GM18508 (cell line): ENCODE results near the gene MGLL.

Experiments used
- ATAC-seq: cut with Tn5 transposase; IDR thresholded peaks from one replicate; pipeline ENCODE4 v1.9.1; 2021; ENCODE audit warnings: moderate number of reproducible peaks; ENCODE audit not compliant: insufficient read depth, unreplicated experiment

MGLL gene

DNA sequence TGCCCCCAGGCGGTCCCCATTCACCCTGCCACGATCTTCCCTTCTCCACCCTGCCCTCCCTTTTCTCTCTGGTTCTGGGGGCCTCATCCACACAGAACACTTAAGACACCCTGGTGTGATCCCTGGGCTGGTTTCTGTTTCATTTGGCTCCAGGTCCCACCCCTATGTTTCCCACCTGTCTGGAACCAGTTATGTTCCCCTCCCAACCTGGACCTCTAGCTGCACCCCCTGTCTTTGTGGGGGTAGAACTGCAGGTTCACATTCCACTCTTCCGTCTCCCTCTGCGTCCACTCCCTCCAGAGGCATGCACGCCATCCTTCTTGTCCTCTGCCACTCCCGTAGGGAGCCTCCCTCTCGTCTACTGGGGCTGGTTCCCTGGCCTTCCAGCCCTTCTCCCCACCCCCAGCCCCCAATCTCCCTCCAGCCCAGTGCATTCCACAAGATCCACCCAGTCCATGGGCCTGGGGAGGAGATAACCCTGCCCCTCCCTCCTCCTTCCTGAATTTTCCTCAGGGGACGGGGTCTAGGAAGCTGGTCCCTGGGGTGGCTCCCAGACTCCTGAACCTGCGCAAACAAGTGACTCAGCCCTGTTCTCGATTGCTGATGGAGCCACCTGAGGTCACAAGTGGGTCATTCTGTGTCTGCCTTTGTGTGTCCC is 75.8 kb downstream of the MGLL start:
- ATAC-seq: no peak

DNA sequence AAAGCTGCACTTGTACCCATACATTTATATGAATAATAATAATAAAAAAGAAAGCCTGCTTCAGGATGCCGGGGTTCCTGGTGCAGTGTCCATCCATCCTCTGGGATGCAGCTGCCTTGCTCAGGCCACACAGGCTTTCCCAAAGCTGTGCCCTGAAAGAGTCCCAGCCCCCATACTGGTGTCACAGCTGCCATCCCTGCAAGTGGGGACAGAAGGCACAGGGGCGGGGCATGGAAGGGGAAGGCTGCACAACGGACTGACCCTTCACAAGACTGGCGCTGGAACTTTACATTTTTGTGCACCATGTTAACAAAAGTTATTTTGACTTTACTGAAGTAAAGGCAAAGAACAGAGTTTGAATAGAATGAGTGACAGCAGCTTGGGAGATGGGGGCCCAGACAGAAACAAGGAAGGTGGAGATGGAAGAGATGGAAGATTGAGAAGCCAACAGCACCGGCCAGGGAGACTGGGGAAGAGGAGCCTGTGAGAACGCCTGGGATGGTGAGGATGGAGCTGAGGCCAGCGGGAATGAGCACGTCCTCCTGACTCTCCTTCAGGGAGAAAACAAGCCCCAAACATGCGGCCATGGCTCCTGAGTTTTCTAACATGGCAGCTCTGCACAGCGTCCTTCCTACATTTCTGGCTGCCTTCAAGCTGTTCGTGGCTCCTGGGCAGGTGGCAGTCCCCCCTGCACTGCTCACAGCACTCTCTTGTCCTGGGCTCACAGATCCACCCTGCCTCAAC is 76.5 kb downstream of the MGLL start:
- ATAC-seq: no peak

GRCh38 chr3:127744875-127745274 is 77.4 kb downstream of the MGLL start:
- ATAC-seq: no peak

- ATAC-seq: no peak
Observed at GRCh38 chr3:127744253-127744815, 78.0 kb downstream of the MGLL start.

DNA sequence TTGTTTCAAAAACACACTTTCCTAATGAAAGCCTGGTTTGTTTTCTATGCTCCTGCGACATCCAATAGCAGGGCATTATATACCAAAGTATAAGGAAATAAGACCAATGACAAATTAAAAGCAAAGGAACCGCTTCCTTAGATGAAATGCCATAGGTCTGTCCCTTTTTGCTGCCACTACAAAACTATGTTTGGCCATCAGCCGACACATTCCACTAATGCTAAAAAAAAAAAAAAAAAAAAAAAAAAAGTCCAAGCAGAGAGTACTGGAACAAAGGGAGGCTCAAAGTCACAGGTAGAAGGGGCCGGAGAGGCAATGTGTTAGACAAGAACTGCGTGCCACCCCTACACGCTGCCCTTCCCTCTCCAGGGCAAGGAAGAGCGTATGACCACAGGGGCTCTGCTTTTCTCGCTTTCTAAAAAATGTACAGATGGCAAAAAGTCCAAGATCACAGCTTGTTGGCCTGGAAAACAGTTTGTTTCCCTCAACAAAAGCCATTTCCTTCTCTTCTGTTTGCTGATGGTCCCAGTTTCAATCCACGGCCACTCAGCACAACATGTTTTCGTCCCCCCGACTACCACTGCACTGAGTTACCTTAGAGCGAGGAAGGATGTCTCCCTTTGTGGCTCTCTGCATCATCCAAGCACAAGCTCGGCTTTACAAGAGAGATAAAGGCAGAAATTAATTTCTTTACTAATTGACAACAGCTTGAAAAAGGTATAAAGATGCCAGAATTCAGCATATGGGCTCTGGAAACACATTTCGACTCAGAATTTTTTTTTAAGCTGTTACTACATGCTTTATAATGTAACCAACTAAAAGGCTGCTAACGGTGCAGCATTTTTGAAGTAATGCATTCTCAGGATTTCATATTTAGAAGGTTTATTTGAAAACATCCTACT is 78.7 kb downstream of the MGLL start:
- no peak for ATAC-seq

- no peak for ATAC-seq
Observed at GRCh38 chr3:127742580-127742979, 79.7 kb downstream of the MGLL start.

- ATAC-seq: no peak
Observed at GRCh38 chr3:127741690-127742089, 80.6 kb downstream of the MGLL start.

DNA sequence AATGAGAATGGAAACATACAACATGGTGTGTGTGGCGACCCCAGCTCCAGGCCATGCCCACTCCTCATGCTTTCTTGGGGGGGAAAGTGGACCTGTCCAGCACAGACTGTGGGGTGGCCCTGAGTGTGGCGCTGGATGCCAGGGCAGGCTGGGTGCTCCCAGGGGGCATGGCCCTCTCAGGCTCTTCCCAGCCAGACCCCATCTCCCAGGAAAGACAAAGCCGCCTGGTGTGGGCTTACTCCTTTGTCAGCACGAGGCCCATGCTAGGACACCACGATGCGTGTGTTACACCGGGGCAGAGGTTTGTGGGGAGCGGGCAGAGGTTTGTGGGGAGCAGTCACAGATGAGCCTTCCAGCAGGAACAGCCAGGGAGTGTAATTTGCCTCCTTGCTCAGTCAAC is 81.1 kb downstream of the MGLL start:
- no peak for ATAC-seq

DNA sequence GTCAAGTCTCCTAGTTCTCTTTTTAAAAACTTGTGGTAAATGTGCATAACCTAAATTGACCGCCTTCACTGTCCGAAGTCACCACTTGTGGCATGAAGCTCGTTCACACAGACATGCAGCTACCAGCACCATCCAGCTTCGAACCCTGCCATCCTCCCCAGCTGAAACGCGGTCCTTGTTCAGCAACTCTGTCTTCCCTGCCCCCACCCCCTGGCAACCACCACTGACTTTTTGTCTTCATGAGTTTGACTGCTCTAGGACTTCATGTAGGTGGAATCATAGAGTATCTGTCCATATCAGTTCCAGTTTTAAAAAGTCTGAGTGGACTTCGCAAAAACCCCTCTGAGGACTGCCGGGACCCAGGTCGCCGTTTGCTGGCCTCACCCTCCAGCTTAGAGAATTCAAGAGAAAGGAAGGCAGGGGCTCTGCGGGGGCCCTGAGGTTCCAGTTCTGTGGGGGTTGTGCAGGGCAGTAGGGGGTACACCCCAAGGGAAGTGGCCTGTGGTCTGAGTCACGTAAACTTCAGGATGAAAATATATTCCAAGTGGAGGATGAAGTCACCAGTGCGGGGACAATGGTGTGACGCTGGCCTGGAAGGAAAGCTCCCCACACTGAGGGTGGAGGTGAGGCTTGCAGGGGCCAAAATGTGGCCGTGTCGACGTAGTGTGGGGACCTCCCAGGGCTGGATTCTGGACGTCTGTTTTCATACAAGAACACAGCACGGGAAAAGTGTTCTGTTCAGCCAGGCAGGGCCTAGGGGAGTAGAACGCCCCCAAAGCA is 82.0 kb downstream of the MGLL start:
- ATAC-seq: no peak

DNA sequence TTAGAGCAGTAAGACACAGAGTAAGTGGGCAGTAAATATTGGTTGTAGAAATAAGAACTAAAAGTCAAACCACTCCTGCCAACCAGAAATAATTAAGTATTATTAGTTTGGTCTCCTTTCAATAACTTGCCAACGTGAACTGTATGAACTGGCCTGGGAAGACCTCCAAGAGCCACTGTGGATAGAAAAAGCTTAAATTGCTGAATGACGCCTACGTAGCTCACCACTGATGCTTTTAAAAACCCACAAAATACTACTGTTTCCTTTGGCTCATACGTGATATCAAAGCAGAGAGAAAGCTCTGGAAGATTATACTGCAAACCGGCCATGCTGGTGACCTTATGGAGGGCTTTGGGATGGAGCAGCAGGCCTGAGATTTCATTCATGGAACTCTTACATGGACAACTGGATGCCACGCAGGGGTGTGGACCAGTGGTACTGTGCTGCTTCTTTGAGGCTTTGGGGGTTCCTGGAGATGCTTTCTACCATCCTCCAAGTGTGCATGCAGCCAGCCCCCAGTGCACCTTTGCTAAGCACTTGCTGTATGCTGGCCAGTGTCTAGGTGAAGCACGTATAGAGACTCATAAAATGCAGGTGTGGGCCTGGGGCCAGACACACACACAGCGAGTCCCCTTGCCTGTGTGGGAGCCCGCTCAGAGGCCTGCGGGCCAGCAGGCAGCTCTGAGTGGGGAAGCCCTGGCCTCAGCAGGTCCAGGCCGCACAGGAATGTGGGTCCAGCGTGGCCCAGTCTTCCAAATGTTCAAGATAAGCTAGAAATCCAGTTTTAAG is 82.8 kb downstream of the MGLL start:
- ATAC-seq: no peak

DNA sequence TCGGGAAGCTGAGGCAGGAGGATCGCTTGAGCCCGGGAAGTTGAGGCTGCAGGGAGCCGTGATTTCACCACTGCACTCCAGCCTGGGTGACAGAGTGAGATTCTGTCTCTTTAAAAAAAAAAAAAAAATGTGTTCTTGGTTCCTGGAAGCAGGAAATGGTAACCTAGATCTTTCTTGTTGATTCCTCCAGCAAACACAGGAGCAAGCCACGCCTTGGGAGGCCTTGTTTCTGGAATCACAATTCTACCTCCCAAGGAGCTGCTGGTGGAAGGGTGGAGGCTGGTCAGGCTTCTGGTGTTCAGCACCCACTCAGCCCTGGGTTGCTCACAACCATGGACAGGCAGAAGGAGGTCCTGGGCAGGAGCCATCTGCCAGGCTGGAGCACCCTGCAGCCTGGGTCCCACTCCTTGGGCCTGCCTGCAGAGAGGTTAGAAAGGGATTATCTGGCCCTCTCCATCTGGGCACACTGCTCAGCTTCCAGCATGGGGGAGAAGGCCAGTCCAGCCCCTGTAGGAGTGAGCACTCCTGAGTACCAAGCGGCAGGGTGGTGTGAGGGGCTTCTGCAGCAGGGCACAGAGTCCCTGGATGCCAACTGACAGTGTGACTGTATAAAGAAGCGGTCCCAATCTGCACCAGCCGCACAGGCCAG is 84.0 kb downstream of the MGLL start:
- ATAC-seq: no peak

DNA sequence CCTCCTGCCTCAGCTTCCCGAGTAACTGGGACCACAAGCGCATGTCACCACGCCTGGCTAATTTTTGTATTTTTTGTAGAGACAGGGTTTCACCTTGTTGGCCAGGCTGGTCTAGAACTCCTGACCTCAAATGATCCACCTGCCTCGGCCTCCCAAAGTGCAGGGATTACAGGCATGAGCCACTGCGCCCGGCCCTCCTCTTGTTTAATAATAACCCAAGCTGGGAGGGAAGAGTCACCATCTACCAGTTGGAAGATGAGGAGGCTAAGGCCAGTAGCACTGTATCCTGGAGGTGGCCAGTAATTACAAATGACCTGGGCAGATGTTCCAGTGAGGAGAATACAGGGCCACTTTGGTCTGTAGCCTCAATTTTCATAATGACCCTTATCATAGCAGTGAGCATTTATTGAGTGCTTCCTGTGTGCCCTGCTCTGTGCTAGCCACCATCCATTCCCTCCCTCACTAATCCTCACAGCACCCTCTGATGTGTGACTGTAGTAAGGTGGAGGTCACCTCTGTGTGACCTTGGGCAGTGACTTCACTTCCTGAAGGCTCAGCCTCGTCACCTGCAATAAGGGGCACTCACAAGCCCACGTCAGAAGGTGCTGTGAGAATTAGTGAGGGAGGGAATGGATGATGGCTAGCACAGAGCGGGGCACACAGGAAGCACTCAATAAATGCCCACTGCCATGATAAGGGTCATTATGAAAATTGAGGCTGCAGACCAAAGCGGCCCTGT is 85.3 kb downstream of the MGLL start:
- ATAC-seq: no peak

GRCh38 chr3:127735767-127736693 is 86.3 kb downstream of the MGLL start:
- peak; percentile 64 for ATAC-seq

DNA sequence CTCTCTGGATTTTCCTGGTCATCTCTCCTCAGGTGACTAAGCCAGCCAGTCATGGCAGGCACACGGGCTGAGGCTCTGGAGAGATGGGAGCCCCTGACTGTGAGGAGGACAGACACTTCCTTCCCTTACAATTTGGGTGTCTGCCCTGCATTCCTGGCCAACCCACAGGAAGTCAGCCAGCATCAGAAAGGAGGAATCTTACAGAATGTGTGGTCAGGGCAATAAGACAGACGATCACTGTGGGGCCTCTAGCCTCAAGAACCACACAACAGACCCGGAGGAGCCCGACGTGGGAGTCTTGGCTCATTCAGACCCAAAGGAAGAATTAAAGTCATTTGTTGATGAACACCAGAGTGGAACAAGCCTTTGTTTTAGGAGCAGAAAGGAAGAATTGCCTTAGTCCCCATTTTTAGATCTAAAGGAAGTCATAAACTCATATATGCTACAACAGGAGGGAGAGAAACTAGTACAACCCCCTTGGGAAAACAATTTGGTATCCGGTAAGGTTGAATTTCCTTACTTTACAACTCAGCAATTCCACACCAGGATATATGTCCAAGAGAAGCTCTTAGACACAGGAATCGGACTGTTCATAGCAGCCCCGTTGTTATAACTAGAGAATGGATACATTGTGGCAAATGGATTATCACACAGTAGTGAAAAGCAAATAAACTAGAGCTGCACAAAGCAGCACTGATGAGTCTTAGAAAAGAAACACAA is 87.4 kb downstream of the MGLL start:
- no peak for ATAC-seq

- ATAC-seq: no peak
Observed at GRCh38 chr3:127734181-127734720, 88.1 kb downstream of the MGLL start.

DNA sequence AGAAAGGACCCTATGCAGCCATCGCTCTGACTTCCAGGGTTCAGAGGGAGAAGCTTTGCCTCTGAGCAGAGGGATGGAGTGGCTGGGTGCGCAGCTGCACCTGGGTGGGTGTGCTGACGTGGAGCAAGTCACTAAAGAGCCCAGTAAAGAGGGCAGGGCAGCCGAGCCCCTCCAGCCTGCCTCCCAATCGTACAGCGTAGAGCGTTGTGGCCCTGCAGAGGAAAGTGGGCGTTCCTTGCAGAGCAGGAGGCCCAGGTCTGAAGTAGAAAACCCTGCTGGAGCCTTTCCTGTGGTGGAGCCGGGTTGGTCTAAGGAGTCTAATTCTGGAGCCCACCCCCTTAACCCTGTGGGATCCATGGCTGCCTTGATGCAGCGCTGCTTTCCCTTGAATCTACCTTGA is 88.5 kb downstream of the MGLL start:
- no peak for ATAC-seq
